Omental fat pad (tissue), 4 donors: Measurements from ENCODE around the gene MAG. TPM values are rescaled to one million over a fixed set of nuclear protein-coding genes. Genes with fewer than 3 reads are reported as not detected.

Experiments used
- ATAC-seq: fragments of 150-250 bp; one replicate; pipeline ENCODE4 v1.9.1; 2016; ENCODE audit warnings: mild to moderate bottlenecking, moderate library complexity; ENCODE audit not compliant: low FRiP score
- DNase-seq: peaks from one replicate; pipeline ENCODE4 v3.0.0-alpha.2; 2019; ENCODE audit warnings: low spot score
- total RNA-seq, 4 donors: library from RNA; depleted of rRNA; stranded (reverse); fragments of >200 nt; gene quantifications; one replicate each; pipeline ENCODE4 v1.1.0, GENCODE V29; 2016
- TF ChIP-seq, protein P1 (sequence below), 3 donors: fragments of 450-650 bp; IDR thresholded peaks; one replicate each; pipeline ENCODE4 v1.5.1; 2016 to 2017; ENCODE audit warnings: antibody characterized with exemption in 3 of 3, mild to moderate bottlenecking in 3 of 3, moderate library complexity in 2 of 3

MAG gene
- total RNA-seq, 4 donors from 2014 or later = not detected

DNA sequence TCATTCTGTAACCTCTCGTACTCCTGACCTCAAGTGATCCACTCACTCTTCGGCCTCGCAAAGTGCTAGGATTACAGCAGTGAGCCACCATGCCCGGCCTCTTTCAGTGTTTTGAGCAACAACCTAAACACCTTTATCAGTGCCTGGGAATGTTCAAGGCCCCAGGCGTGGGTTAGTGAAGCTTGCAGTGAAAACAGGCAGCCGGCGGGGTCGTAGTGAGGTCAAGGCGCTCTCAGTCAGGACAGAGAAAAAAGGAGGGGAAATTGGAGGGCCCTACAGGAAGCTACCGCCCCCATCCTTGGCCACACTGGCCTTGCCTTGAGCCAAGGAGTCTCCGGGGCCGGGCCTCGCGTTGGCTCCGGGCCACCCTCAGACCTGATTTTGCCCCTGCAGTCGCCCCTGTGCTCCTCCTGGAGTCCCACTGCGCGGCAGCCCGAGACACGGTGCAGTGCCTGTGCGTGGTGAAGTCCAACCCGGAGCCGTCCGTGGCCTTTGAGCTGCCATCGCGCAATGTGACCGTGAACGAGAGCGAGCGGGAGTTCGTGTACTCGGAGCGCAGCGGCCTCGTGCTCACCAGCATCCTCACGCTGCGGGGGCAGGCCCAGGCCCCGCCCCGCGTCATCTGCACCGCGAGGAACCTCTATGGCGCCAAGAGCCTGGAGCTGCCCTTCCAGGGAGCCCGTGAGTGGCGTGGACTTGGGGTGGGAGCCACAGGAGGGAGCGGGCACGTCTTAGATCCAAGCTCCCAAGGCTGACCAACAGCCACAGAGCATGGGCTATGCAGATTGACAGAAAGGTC lies 17.7 kb downstream of the MAG start:
- DNase-seq (no peak), ATAC-seq (peak; percentile 78)
- TF ChIP-seq, protein P1, sequence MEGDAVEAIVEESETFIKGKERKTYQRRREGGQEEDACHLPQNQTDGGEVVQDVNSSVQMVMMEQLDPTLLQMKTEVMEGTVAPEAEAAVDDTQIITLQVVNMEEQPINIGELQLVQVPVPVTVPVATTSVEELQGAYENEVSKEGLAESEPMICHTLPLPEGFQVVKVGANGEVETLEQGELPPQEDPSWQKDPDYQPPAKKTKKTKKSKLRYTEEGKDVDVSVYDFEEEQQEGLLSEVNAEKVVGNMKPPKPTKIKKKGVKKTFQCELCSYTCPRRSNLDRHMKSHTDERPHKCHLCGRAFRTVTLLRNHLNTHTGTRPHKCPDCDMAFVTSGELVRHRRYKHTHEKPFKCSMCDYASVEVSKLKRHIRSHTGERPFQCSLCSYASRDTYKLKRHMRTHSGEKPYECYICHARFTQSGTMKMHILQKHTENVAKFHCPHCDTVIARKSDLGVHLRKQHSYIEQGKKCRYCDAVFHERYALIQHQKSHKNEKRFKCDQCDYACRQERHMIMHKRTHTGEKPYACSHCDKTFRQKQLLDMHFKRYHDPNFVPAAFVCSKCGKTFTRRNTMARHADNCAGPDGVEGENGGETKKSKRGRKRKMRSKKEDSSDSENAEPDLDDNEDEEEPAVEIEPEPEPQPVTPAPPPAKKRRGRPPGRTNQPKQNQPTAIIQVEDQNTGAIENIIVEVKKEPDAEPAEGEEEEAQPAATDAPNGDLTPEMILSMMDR (IDR thresholded peaks at IDR 0.05) = no peak

DNA sequence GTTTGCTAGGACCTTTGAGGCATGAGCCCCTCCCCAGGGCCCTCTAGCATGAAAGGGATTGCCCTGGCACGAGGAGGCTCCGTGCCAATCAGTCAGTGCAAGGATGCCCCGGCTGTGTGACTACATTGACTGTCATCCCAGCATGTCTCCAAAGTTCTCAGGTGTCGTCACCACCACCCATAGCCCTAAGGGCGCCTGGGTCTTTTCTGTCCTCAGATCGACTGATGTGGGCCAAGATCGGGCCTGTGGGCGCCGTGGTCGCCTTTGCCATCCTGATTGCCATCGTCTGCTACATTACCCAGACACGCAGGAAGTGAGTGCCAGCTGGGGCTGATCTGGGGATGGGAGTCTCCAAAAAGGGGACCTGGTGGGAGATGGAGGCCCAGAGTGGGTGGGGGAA lies 18.4 kb downstream of the MAG start:
- ATAC-seq (no peak), DNase-seq (no peak)
- TF ChIP-seq, protein P1 (IDR thresholded peaks at IDR 0.05) = no peak

DNA sequence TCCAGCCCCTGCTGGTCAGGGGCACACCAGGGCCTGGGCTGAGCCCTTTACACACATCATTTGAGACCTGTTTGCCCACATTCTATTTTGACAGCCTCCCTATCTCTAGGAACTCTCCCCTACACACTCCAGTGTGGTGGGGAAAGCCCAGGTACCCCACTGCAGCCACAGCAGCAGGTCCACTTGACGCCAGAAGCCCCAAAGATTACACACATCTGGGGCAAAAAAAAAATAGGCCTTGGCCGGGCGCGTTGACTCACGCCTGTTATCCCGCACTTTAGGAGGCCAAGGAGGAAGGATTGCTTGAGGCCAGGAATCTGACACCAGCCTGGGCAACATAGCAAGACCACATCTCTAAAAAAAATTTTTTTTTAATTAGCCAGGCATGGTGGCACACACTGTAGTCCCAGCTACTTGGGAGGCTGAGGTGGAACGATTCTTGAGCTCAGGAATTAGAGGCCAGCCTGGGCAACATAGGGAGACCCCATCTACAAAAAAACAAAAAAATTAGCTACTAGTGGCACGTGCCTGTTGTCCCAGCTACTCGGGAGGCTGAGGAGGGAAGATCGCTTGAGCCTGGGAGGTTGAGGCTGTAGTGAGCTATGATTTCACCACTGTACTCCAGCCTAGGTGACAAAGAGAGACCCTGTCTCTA lies 19.0 kb downstream of the MAG start:
- ATAC-seq = no peak
- TF ChIP-seq, protein P1 (IDR thresholded peaks at IDR 0.05) = no peak

DNA sequence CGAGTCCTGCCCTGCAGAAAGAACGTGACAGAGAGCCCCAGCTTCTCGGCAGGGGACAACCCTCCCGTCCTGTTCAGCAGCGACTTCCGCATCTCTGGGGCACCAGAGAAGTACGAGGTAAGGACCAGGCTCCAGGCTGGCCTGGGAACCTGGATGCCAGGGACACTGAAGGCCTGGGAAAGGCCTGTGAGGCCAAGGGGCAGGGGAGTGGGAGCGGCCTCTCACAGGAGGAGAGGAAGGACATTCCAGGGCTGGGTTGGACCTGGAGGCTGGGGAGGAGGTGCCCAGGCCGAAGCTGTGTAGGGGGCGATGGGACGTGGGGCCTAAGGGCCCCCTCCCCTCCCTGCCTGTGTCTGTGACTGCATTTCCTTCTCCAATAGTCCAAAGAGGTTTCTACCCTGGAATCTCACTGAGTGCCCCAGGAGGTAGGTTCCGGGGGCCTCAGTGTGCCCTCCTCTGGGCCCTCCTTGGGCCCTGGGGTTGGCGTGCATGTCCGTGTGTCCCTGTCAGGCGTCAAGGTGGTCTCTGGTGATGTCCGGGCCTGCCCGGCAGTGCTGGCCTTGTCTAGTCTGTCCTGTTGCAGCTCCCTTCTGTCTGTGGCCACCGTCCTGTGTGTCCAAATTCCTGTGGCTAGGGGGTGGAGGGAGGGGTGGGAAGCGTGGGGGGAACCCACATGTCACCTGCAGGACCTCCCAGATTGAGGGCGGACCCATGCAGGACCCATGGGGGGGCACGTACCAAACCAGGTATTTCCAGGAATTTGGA lies 20.1 kb downstream of the MAG start:
- DNase-seq = no peak
- no peak for ATAC-seq
- TF ChIP-seq, protein P1 (IDR thresholded peaks at IDR 0.05) = no peak

More for the DNA sequence above, 19.0 kb downstream of the MAG start:
- DNase-seq = no peak

DNA sequence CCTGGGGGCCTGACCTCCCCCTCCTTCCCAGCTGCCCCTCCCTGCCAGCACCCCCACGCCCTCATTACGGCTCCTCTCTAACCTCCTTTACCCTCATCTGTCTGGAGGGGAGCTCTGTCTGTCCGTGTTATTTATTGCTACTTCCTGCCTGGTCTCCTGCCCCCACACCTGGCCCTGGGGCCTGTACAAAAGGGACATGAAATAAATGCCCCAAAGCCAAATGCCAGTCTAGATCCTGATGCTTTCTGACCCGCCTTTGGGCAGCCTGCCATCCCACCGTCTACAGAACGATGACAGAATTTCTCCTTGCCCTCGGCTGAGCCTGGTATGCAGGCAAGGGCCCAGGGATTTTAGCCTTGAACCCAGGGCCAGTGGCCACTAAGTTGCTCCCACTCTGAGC lies 21.6 kb downstream of the MAG start:
- TF ChIP-seq, protein P1 (IDR thresholded peaks at IDR 0.05) = no peak
- no peak for DNase-seq
- no peak for ATAC-seq

DNA sequence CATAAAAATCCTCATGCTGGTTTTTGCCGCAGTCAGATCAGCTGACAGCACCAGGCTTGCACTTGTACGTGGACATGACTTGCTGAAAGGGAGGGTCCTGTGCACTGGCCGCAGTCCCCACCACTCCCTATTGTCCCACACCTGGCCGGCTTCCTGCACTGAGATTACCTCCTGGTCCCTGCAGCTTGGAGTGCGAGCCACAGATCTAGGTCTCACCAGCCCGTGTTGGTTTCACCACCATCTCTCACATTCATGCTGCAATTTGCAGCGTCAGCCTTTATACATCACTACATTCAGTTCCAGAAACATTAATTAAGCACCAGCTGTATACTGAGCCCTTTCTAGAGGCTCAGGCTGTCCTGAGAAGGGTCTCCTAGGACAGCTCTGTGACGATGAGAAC lies 22.1 kb downstream of the MAG start:
- TF ChIP-seq, protein P1 (IDR thresholded peaks at IDR 0.05) = no peak
- ATAC-seq (no peak), DNase-seq (no peak)
